ENCODE results near the gene DCC. TPM values are rescaled to one million over a fixed set of nuclear protein-coding genes. Genes with fewer than 3 reads are reported as not detected.

DCC gene
- total and polyA plus RNA-seq, 11 donors, result 0.02 TPM; not detected in 10

DNA sequence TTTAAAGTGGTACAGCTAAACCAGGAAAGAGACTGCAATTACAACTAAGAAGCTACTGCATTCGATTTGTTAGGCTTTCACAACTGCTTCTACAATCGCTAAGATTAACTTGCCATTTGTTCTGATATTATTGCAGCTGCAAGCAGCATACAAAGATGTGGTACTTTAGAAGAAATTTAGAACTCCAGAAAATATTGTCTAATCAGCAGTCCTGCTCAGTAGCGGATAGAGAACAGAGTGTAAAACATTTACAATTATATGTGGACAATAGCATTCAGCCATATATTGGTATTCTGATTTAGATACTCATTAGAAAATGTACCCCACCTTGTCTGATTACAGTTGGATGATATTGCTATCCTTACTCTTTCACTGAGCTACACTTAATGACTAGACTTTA, 265.3 kb downstream of the DCC start:
- 79 to 81% (median 80%) methylated on average over 3 of the region's 3 CpGs for WGBS, 4 donors
- no peaks in the 10 kb centered on the region for H3K9me3 ChIP-seq
- no peaks in the 10 kb centered on the region for H3K4me1 ChIP-seq
- no peaks in the 10 kb centered on the region for H3K36me3 ChIP-seq
- TF ChIP-seq, protein P1, sequence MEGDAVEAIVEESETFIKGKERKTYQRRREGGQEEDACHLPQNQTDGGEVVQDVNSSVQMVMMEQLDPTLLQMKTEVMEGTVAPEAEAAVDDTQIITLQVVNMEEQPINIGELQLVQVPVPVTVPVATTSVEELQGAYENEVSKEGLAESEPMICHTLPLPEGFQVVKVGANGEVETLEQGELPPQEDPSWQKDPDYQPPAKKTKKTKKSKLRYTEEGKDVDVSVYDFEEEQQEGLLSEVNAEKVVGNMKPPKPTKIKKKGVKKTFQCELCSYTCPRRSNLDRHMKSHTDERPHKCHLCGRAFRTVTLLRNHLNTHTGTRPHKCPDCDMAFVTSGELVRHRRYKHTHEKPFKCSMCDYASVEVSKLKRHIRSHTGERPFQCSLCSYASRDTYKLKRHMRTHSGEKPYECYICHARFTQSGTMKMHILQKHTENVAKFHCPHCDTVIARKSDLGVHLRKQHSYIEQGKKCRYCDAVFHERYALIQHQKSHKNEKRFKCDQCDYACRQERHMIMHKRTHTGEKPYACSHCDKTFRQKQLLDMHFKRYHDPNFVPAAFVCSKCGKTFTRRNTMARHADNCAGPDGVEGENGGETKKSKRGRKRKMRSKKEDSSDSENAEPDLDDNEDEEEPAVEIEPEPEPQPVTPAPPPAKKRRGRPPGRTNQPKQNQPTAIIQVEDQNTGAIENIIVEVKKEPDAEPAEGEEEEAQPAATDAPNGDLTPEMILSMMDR (IDR thresholded peaks at IDR 0.05), result no peak
- no peak for TF ChIP-seq POLR2A (IDR thresholded peaks at IDR 0.05)
- intact Hi-C loops (cut with DNase I), result no loop called here
- DNase-seq (no peak), ATAC-seq (no peak)
- H3K27me3 ChIP-seq, result no peaks in the 10 kb centered on the region
- no peak overlapping the region for H3K27ac ChIP-seq
- no peak overlapping the region for H3K4me3 ChIP-seq

DNA sequence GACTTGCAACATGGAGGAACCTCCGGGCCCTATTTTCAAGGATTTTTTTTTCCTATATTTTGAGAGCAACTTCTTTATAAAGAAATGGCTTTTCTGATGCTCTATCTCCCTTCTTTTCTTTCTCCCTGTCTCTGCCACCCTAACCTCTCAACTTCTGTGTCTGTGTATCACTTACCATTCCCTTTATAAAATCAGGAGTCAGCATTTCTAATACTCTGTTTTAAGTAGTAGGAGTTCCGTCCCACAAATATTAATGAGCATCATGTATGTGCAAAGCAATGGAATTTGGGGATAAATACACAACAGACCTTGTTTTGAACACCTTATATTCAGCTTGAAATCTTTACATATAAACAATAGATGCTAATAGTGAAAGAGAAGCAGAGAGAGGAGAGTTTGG, 268.0 kb downstream of the DCC start:
- Histone ChIP-seq H3K27me3 (no peaks in the 10 kb centered on the region), H3K36me3 (no peaks in the 10 kb centered on the region), H3K27ac (no peak overlapping the region), H3K4me1 (no peaks in the 10 kb centered on the region), H3K4me3 (no peak overlapping the region), H3K9me3 (no peaks in the 10 kb centered on the region)
- DNase-seq, result no peak
- intact Hi-C loops (cut with DNase I), result no loop called here
- TF ChIP-seq, protein P1 (IDR thresholded peaks at IDR 0.05), result no peak
- TF ChIP-seq POLR2A (IDR thresholded peaks at IDR 0.05), result no peak
- no peak for ATAC-seq
- WGBS, 4 donors, result 74 to 92% (median 87%) methylated on average over 2 of the region's 2 CpGs

DNA sequence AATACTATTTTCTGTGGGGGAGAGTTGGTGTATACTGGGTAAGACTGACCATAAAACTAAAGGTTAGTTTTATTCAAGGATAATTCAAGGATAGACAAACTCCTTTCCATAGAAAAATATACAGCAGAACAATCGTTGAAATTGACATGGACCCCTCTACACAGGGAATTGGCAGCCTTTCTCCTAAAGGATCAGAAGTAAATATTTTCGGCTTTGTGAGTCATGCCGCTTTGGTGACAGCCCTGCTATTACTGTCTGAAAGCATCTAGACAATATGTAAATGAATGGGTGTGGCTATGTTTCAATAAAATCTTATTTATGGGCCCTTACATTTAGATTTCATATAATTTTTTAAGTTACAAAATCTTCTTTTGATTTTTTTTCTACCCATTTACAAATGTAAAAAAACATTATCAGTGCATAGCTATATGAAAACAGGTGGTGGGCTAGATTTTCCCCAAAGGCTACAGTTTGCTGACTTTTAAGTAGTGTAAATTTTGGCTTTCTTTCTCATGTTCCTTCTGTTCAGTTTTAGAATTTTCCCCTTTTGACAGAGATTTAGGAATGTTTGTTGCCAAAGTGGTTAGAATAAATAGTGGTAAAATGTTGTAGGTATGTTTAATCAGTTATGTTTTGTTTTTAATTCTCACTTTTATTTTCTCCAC, 270.6 kb downstream of the DCC start:
- H3K4me1 ChIP-seq, result no peaks in the 10 kb centered on the region
- ATAC-seq (no peak), DNase-seq (no peak)
- no peak overlapping the region for H3K4me3 ChIP-seq
- TF ChIP-seq, protein P1 (IDR thresholded peaks at IDR 0.05), result no peak
- no peak for TF ChIP-seq POLR2A (IDR thresholded peaks at IDR 0.05)
- H3K27ac ChIP-seq, result no peak overlapping the region
- intact Hi-C loops (cut with DNase I), result no loop called here
- WGBS, 4 donors, result 82 to 91% (median 83%) methylated on average over 3 of the region's 3 CpGs
- no peaks in the 10 kb centered on the region for H3K9me3 ChIP-seq
- H3K36me3 ChIP-seq, result no peaks in the 10 kb centered on the region
- H3K27me3 ChIP-seq, result no peaks in the 10 kb centered on the region

DNA sequence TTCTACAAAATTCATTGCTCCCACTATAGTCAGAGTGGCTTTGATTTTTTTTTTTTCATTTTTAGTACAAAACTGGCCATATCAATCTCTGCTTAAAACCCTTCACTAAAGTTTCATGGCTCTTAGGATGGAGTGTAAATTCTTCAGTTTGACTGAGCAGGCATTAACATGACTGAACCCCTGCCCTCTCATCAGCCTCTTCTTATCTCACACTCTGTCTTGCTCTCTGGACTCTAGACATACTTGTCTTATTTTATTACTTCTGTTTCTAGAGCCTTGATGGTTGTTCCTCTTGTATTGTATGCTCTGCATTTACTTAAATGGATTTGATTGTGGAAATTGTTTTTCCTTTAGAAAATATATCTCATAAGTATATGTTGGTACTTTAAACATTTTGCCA, 272.4 kb downstream of the DCC start:
- Histone ChIP-seq H3K36me3 (no peaks in the 10 kb centered on the region), H3K4me3 (no peak overlapping the region), H3K4me1 (no peaks in the 10 kb centered on the region), H3K9me3 (no peaks in the 10 kb centered on the region), H3K27me3 (no peaks in the 10 kb centered on the region), H3K27ac (no peak overlapping the region)
- intact Hi-C loops (cut with DNase I), result no loop called here
- ATAC-seq (no peak), DNase-seq (no peak)
- TF ChIP-seq, protein P1 (IDR thresholded peaks at IDR 0.05), result no peak
- TF ChIP-seq POLR2A (IDR thresholded peaks at IDR 0.05), result no peak
